22Rv1 (cell line): ENCODE measurements around the gene APIP.

Experiments
- CTCF ChIP-seq: fragments of 450-650 bp; IDR thresholded peaks from 2 replicates; pipeline ENCODE4 v1.5.1; 2017; ENCODE audit warnings: mild to moderate bottlenecking
- ZFX ChIP-seq: fragments of 450-650 bp; IDR thresholded peaks from 2 replicates; pipeline ENCODE4 v1.6.1; 2017; ENCODE audit warnings: antibody characterized with exemption, borderline replicate concordance

DNA sequence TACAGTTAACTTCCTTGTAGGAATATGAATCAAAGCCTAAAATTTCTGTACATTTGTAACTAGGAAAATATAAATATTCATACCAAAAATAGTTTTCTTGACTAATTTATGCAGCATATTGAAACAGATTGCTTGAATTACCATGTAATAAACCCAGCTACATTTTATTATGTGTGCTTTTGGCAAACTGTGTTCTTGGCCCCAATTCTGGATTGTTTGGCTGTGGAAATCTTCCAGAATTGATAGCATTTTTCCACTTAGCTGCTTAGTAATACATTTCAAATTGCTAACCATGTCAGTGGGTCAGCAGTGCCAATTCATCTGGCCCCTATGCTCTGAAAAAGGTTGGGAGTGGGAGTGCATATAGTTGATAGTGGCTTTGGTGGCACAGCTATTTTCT is 32.5 kb upstream of the APIP start:
- TF ChIP-seq CTCF (no peak), ZFX (no peak)
